Measurements from ENCODE around the gene DDX10. TPM values are rescaled to one million over a fixed set of nuclear protein-coding genes. Genes with fewer than 3 reads are reported as not detected.

DDX10 gene
- total RNA-seq, 4 donors from 2014 or later, result 17.0 to 39.0 (median 34.3) TPM

DNA sequence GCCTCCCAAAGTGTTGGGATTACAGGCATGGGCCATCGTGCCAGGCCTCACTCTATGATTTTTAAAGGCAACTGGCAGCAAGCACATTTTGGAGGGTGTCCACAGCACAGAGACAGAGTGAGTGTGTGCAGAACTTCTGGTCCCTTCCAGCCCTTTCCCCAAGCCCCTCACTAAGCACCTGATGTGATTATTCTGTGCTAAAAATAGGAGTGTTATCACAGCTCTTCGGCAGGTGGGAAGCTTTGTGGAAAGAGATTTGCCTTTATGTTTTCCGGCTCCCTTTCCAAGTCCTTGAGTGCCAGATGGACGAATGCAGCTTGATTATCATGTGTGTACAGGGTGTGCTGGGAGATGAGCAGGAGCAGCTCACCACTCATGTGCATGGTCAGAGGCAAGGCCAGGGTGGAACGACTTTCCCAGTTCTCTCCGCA is 310.8 kb downstream of the DDX10 start:
- Histone ChIP-seq H3K4me1 (no peaks in the 10 kb centered on the region), H3K27me3 (no peaks in the 10 kb centered on the region), H3K9me3 (no peaks in the 10 kb centered on the region), H3K36me3 (no peaks in the 10 kb centered on the region), H3K4me3 (replicated peaks in 1 of 3) (no peak overlapping the region), H3K27ac (no peak overlapping the region)
- DNase-seq, result no peak
- 61 to 65% methylated on average over 6 of the region's 6 CpGs for WGBS, 2 donors
- TF ChIP-seq POLR2A (IDR thresholded peaks at IDR 0.05) (no peak), CTCF (IDR thresholded peaks at IDR 0.05) (no peak)
- intact Hi-C loops (cut with DNase I), result no loop called here

DNA sequence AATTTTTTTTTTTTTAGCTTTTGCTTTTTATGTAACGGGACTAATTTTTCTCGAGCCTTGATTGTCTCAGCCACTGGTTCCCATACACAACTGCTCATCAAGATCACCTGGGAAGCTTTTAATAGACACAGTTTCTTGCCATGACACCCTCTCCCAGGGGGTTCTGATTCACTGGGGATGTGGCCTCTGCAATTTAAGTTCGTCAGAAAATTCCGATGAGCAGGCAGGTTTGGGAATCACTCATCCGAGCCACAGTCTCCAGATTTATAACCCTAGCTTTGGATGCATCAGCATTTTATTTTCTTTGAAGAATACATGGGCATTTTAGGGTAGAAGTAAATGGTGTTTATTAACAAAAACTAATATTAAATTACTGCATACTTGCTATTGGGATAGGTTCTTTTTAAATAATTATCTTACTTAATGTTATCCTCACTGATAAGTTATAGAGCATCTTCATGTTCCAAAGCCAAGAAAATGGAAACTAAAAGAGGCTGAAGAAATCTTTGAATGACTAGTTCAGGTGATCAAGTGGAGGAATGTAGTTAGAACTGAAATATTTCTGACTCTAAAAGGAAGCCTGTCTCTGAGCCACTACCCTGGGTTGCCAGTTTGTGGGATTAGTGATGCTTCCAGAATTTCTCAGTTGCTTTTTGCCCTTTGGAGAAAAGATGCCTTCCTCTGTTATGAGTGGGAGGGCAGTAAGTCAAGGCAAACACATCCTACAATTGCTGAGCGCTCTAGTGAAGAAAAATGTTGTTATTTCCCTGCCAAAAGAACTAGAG is 319.0 kb downstream of the DDX10 start:
- WGBS, 2 donors, result 68 to 81% methylated on average over 6 of the region's 6 CpGs
- H3K4me1 ChIP-seq, result no peaks in the 10 kb centered on the region
- no peaks in the 10 kb centered on the region for H3K27me3 ChIP-seq
- intact Hi-C loops (cut with DNase I), result no loop called here
- TF ChIP-seq CTCF (IDR thresholded peaks at IDR 0.05) (no peak), POLR2A (IDR thresholded peaks at IDR 0.05) (no peak)
- DNase-seq, result no peak
- H3K9me3 ChIP-seq, result no peaks in the 10 kb centered on the region
- H3K4me3 ChIP-seq (replicated peaks in 1 of 3), result no peak overlapping the region
- no peaks in the 10 kb centered on the region for H3K36me3 ChIP-seq
- H3K27ac ChIP-seq, result no peak overlapping the region

- DNase-seq, result no peak
- Histone ChIP-seq H3K27me3 (no peaks in the 10 kb centered on the region), H3K9me3 (no peaks in the 10 kb centered on the region), H3K36me3 (no peaks in the 10 kb centered on the region), H3K4me3 (replicated peaks in 1 of 3) (no peak overlapping the region), H3K4me1 (no peaks in the 10 kb centered on the region), H3K27ac (no peak overlapping the region)
- intact Hi-C loops (cut with DNase I), result no loop called here
- no peak for TF ChIP-seq CTCF (IDR thresholded peaks at IDR 0.05)
- TF ChIP-seq POLR2A (IDR thresholded peaks at IDR 0.05), result no peak
Measured at GRCh38 chr11:108984523-108984922, 319.7 kb downstream of the DDX10 start.

DNA sequence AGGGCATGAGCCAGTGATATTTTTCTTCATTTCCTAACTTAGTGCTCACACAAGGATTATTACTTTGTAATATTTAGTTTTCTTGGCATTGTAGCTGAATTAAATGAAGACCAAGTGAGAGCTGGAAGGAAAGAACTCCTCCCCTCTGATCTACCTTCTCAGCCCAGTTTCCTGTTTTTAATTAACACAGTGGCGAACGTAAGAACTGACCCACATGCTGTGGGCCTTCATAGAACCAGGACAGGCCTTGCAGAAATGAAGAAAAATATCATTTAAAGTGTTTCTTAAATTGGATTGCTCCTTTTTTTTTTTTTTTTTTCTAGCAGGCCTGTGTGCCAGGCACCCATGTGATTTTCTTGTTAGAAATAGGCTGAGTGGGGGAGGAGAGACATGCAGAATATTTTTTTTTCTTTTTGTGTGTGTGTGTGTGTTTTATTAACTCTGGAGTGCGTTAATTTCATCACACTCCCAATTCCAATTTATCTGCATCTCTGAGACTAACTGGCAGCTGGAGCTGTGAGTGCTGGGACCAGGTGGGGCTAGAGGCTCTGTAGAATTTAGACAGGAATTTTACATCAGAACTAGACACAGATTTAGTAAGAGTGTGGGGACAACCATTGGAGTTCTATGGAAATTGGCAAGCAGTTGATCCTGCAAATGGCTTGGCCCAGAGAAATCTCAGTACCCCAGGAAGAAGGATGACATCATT is 320.5 kb downstream of the DDX10 start:
- Histone ChIP-seq H3K4me1 (no peaks in the 10 kb centered on the region), H3K27ac (no peak overlapping the region), H3K9me3 (no peaks in the 10 kb centered on the region), H3K27me3 (no peaks in the 10 kb centered on the region), H3K36me3 (no peaks in the 10 kb centered on the region), H3K4me3 (replicated peaks in 1 of 3) (no peak overlapping the region)
- TF ChIP-seq POLR2A (IDR thresholded peaks at IDR 0.05) (no peak), CTCF (IDR thresholded peaks at IDR 0.05) (no peak)
- WGBS, 2 donors, result 47 to 69% methylated on average over 3 of the region's 3 CpGs
- intact Hi-C loops (cut with DNase I), result no loop called here
- no peak for DNase-seq

- DNase-seq, result no peak
- Histone ChIP-seq H3K27ac (no peak overlapping the region), H3K27me3 (no peaks in the 10 kb centered on the region), H3K4me3 (replicated peaks in 1 of 3) (no peak overlapping the region), H3K36me3 (no peaks in the 10 kb centered on the region), H3K4me1 (no peaks in the 10 kb centered on the region), H3K9me3 (no peaks in the 10 kb centered on the region)
- TF ChIP-seq POLR2A (IDR thresholded peaks at IDR 0.05) (no peak), CTCF (IDR thresholded peaks at IDR 0.05) (no peak)
- WGBS, 2 donors, result 91 to 100% methylated on average over 1 of the region's 1 CpG
- intact Hi-C loops (cut with DNase I), result no loop called here
Measured at GRCh38 chr11:108985945-108986279, 321.0 kb downstream of the DDX10 start.
